GM12891 (cell line): ENCODE data around the gene TNS3.

Experiments
- PAX5 ChIP-seq: IDR thresholded peaks from 2 replicates; pipeline ENCODE4 v1.6.1; 2011; ENCODE audit warnings: low read length, moderate library complexity, mild to moderate bottlenecking; ENCODE audit not compliant: insufficient read depth, severe bottlenecking
- POLR2A ChIP-seq: IDR thresholded peaks from 2 replicates; pipeline ENCODE4 v1.6.1; 2011; ENCODE audit warnings: low read depth, low read length, control low read depth
- POLR2AphosphoS5 ChIP-seq: IDR thresholded peaks from 2 replicates; pipeline ENCODE4 v1.6.1; 2011; ENCODE audit warnings: low read depth, low read length, control low read depth
- SPI1 ChIP-seq: IDR thresholded peaks from 2 replicates; pipeline ENCODE4 v1.6.1; 2011; ENCODE audit warnings: low read depth, low read length, control low read depth
- TAF1 ChIP-seq: IDR thresholded peaks from 2 replicates; pipeline ENCODE4 v1.6.1; 2011; ENCODE audit warnings: low read depth, low read length, control low read depth

GRCh38 chr7:47538846-47539311, 43.0 kb downstream of the TNS3 start:
- TF ChIP-seq TAF1, result no peak
- no peak for TF ChIP-seq POLR2A
- TF ChIP-seq PAX5, result no peak
- no peak for TF ChIP-seq SPI1
- no peak for TF ChIP-seq POLR2AphosphoS5
